Panc1 (cell line): ENCODE results near the gene IRF2BP2. TPM values are rescaled to one million over a fixed set of nuclear protein-coding genes. Genes with fewer than 3 reads are reported as not detected.

Source experiments
- ATAC-seq: fragments of 200-7000 bp; cut with Tn5 transposase; 2 replicates; pipeline ENCODE4 v1.9.1; 2020; ENCODE audit warnings: mild to moderate bottlenecking, moderate library complexity
- BruUV-seq: library from RNA; stranded (reverse); fragments of 400-500 nt; replicated peaks from 2 replicates; lab custom pipeline; 2021; lab: Mats Ljungman, UMichigan
- CTCF ChIA-PET: fragments of 300-600 bp; sonication (Branson Sonifier 250); formaldehyde crosslinking; loops from one replicate; lab custom pipeline; 2022; ENCODE audit warnings: antibody characterized with exemption; lab: Charles Lee
- POLR2A ChIA-PET: fragments of 300-600 bp; sonication (Branson Sonifier 250); formaldehyde crosslinking; loops from one replicate; lab custom pipeline; 2022; ENCODE audit warnings: antibody characterized with exemption; lab: Charles Lee
- DNase-seq: peaks from one replicate; pipeline ENCODE4 v3.0.0-alpha.2; 2010; ENCODE audit warnings: low read depth, low spot score
- H3K27ac ChIP-seq: 2 replicates; pipeline ENCODE4 v1.5.1; 2011; ENCODE audit warnings: mild to moderate bottlenecking, low read length, inconsistent platforms
- H3K27me3 ChIP-seq: fragments of 200-500 bp; sonication (Bioruptor generic); 2 replicates; pipeline ENCODE4 v1.6.0; 2014; ENCODE audit warnings: low read length, inconsistent platforms; ENCODE audit not compliant: control insufficient read depth, insufficient read depth
- H3K36me3 ChIP-seq: fragments of 200-500 bp; sonication (Bioruptor generic); 2 replicates; pipeline ENCODE4 v1.5.1; 2014; ENCODE audit warnings: inconsistent platforms, mild to moderate bottlenecking, low read length, moderate library complexity; ENCODE audit not compliant: control insufficient read depth, insufficient read depth
- H3K4me1 ChIP-seq: 2 replicates; pipeline ENCODE4 v1.5.1; 2011; ENCODE audit warnings: inconsistent platforms, mild to moderate bottlenecking, low read length, moderate library complexity; ENCODE audit not compliant: control insufficient read depth, insufficient read depth
- H3K4me3 ChIP-seq, 2 experiments: 2 replicates each; pipeline ENCODE4 v1.5.1; 2011 to 2012; ENCODE audit warnings: low read depth in 2 of 2, low read length in 2 of 2, mild to moderate bottlenecking in 2 of 2, inconsistent platforms in 1 of 2, moderate library complexity in 1 of 2
- H3K9me3 ChIP-seq: fragments of 200-500 bp; sonication (Bioruptor generic); 2 replicates; pipeline ENCODE4 v1.5.1; 2014; ENCODE audit warnings: low read depth, mild to moderate bottlenecking, inconsistent platforms, low read length, moderate library complexity; ENCODE audit not compliant: control insufficient read depth, insufficient read depth
- POLR2AphosphoS5 ChIP-seq: IDR thresholded peaks from 2 replicates; pipeline ENCODE4 v1.6.1; 2012; ENCODE audit warnings: mild to moderate bottlenecking, low read depth, low read length, moderate library complexity
- SIN3A ChIP-seq: IDR thresholded peaks from 2 replicates; pipeline ENCODE4 v1.6.1; 2012; ENCODE audit warnings: low read depth, mild to moderate bottlenecking, low read length, moderate library complexity, borderline replicate concordance; ENCODE audit not compliant: insufficient read depth
- TCF7L2 ChIP-seq: IDR thresholded peaks from 2 replicates; pipeline ENCODE4 v1.6.1; 2011; ENCODE audit warnings: mild to moderate bottlenecking, low read depth, low read length, inconsistent platforms
- in situ Hi-C: cut with HindIII; loops from 2 replicates; pipeline ENCODE4 v1.10.0; 2016; ENCODE audit warnings: low sequenced_read_pairs, low pct_unique_long_range_greater_than_20kb
- intact Hi-C: fragments of 100-400 bp; cut with micrococcal nuclease; formaldehyde crosslinking; loops from one replicate; pipeline ENCODE4 v1.10.0; 2022; ENCODE audit not compliant: unreplicated experiment
- total RNA-seq: library from RNA; stranded (reverse); gene quantifications from one replicate; pipeline ENCODE4 v1.2.1, GENCODE V29; 2021; ENCODE audit not compliant: unreplicated experiment
- TF ChIP-seq, protein P1 (sequence below): fragments of 450-650 bp; IDR thresholded peaks from 2 replicates; pipeline ENCODE4 v1.5.1; 2017; ENCODE audit warnings: mild to moderate bottlenecking
- TF ChIP-seq, protein P2 (sequence below), 2 experiments: IDR thresholded peaks; 2 replicates each; pipeline ENCODE4 v1.6.1; 2011 to 2012; ENCODE audit warnings: low read depth in 2 of 2, control low read depth in 1 of 2, low read length in 1 of 2, mild to moderate bottlenecking in 1 of 2, moderate library complexity in 1 of 2; ENCODE audit not compliant: insufficient read depth in 1 of 2

Gene IRF2BP2
- total RNA-seq, 1 experiment from 2014 or later = 187 TPM

DNA sequence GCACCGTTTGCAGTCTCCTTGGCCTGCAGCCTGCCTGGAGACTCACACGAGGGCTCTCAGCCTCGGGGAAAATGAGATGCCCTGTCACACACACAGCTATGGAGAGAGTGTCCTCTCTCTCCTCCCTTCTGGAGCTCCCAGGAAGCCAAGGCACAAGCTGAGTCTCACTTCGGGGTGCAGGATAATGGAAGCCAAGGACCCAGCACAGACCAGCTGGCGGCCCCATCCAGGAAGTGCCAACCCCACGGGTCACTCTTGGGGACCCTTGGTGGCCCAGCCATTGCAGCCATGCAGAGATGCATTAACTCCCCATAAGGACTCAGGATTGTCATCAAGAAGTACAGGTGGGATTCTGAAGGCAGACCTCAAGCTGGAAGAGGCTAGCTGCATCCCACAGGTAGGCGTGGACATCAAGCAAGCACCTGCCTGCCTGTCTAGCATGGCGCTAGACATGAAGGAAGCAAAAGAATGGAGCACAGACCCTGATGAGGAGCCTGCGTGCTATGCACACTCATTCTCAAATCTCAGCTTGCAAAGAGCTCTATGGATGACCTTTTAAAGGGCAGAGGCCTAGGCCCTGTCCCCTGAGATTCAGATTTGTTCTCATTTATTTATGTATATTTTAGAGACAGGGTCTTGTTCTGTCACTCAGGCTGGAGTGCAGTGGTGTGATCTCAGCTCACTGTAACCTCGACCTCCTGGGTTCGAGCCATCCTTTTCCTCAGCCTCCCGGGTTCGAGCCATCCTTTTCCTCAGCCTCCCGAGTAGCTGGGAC lies 49.9 kb downstream of the IRF2BP2 start:
- ATAC-seq = no peak
- ChIA-PET POLR2A (no interaction called here), CTCF (no interaction called here)
- Histone ChIP-seq H3K36me3 (no peaks in the 10 kb centered on the region), H3K27ac (no peak overlapping the region), H3K4me3 (no peak overlapping the region), H3K27me3 (no peaks in the 10 kb centered on the region), H3K4me1 (peaks cover 11% of the 10 kb centered on the region), H3K9me3 (no peaks in the 10 kb centered on the region)
- intact Hi-C loops (no loop called here), in situ Hi-C loops (no loop called here)
- BruUV-seq = no TSS peak
- no peak for DNase-seq
- TF ChIP-seq POLR2AphosphoS5 (no peak), SIN3A (no peak), TCF7L2 (no peak)
- TF ChIP-seq, protein P1, sequence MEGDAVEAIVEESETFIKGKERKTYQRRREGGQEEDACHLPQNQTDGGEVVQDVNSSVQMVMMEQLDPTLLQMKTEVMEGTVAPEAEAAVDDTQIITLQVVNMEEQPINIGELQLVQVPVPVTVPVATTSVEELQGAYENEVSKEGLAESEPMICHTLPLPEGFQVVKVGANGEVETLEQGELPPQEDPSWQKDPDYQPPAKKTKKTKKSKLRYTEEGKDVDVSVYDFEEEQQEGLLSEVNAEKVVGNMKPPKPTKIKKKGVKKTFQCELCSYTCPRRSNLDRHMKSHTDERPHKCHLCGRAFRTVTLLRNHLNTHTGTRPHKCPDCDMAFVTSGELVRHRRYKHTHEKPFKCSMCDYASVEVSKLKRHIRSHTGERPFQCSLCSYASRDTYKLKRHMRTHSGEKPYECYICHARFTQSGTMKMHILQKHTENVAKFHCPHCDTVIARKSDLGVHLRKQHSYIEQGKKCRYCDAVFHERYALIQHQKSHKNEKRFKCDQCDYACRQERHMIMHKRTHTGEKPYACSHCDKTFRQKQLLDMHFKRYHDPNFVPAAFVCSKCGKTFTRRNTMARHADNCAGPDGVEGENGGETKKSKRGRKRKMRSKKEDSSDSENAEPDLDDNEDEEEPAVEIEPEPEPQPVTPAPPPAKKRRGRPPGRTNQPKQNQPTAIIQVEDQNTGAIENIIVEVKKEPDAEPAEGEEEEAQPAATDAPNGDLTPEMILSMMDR = no peak
- TF ChIP-seq, protein P2, sequence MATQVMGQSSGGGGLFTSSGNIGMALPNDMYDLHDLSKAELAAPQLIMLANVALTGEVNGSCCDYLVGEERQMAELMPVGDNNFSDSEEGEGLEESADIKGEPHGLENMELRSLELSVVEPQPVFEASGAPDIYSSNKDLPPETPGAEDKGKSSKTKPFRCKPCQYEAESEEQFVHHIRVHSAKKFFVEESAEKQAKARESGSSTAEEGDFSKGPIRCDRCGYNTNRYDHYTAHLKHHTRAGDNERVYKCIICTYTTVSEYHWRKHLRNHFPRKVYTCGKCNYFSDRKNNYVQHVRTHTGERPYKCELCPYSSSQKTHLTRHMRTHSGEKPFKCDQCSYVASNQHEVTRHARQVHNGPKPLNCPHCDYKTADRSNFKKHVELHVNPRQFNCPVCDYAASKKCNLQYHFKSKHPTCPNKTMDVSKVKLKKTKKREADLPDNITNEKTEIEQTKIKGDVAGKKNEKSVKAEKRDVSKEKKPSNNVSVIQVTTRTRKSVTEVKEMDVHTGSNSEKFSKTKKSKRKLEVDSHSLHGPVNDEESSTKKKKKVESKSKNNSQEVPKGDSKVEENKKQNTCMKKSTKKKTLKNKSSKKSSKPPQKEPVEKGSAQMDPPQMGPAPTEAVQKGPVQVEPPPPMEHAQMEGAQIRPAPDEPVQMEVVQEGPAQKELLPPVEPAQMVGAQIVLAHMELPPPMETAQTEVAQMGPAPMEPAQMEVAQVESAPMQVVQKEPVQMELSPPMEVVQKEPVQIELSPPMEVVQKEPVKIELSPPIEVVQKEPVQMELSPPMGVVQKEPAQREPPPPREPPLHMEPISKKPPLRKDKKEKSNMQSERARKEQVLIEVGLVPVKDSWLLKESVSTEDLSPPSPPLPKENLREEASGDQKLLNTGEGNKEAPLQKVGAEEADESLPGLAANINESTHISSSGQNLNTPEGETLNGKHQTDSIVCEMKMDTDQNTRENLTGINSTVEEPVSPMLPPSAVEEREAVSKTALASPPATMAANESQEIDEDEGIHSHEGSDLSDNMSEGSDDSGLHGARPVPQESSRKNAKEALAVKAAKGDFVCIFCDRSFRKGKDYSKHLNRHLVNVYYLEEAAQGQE (IDR thresholded peaks at IDR 0.05; ENCODE audit: insufficient read depth in 1 of 2, low read depth in 2 of 2, low read length in 1 of 2) = no peak

DNA sequence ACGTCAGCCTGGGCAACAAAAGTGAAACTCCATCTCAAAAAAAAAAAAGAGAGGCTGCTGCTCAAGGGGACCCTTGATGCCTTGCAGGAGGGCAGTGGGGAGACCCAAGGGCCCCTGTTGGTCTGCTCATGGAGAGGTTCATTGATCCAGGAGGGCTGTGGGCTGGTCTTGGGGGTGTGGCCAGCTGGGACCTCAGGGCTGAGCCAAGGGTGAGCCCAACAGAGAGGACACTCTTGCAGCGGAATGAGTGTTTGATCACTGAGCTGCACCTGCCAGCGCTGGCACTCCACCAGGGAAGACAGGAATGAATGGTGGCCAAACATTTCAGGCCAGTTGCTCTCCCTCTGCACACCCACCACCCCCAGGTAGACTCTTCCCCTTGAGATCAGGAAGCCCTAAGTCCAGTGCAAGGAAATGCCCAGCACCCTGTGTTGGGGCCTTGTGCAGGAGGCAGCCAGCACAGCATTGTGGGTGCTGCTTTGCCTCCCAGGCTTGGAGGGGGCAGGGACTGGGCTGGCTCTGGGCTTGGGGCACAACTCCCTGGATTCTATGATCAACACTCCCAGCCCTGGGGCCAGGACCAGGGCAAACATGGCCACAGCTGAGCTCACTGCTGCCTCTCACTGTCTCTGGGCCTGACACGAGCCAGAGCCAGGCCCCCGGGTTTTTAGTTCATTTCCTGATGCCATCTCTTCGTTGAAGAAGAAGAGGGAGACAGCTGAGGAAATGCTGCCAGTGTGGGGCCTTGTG lies 50.7 kb downstream of the IRF2BP2 start:
- ChIA-PET CTCF (no interaction called here), POLR2A (no interaction called here)
- ATAC-seq = no peak
- TF ChIP-seq SIN3A = no peak
- TF ChIP-seq, protein P1 = no peak
- TF ChIP-seq, protein P2 (IDR thresholded peaks at IDR 0.05; ENCODE audit: insufficient read depth in 1 of 2, low read depth in 2 of 2, low read length in 1 of 2) = no peak
- TF ChIP-seq TCF7L2 = no peak
- no peak for TF ChIP-seq POLR2AphosphoS5
- no peak for DNase-seq
- Histone ChIP-seq H3K9me3 (no peaks in the 10 kb centered on the region), H3K4me3 (no peak overlapping the region), H3K27me3 (no peaks in the 10 kb centered on the region), H3K4me1 (peaks cover 4% of the 10 kb centered on the region), H3K36me3 (no peaks in the 10 kb centered on the region), H3K27ac (no peak overlapping the region)
- intact Hi-C loops = no loop called here
- BruUV-seq = no TSS peak
- in situ Hi-C loops = no loop called here
